Measurements from ENCODE around the gene KREMEN1. TPM values are rescaled to one million over a fixed set of nuclear protein-coding genes. Genes with fewer than 3 reads are reported as not detected.

Gene KREMEN1
- total RNA-seq, 1 donor from 2014 or later: 24.6 TPM

GRCh38 chr22:29029202-29030000 is 43.4 kb upstream of the KREMEN1 start:
- no peak overlapping the region for H3K27ac ChIP-seq

GRCh38 chr22:29030016-29030617 is 42.7 kb upstream of the KREMEN1 start:
- Histone ChIP-seq H3K27ac (peak overlapping the region; percentile 91), H3K4me1 (peaks cover 32% of the 10 kb centered on the region), H3K4me3 (peak overlapping the region; percentile 38 to 50), H3K27me3 (no peaks in the 10 kb centered on the region), H3K9me3 (no peaks in the 10 kb centered on the region), H3K36me3 (no peaks in the 10 kb centered on the region)
- intact Hi-C loops (cut with DNase I): no loop called here
- DNase-seq (ENCODE audit: extremely low spot score in 2 of 2): no peak
- no peak for TF ChIP-seq POLR2AphosphoS5 (IDR thresholded peaks at IDR 0.05; ENCODE audit: insufficient read depth in 1 of 2, low read depth in 1 of 2)
- TF ChIP-seq CTCF (IDR thresholded peaks at IDR 0.05): no peak
- TF ChIP-seq POLR2A (IDR thresholded peaks at IDR 0.05): no peak

More at GRCh38 chr22:29029202-29030000, 43.4 kb upstream of the KREMEN1 start:
- TF ChIP-seq POLR2A (IDR thresholded peaks at IDR 0.05) (no peak), CTCF (IDR thresholded peaks at IDR 0.05) (no peak), POLR2AphosphoS5 (IDR thresholded peaks at IDR 0.05; ENCODE audit: insufficient read depth in 1 of 2, low read depth in 1 of 2) (no peak)
- no peak overlapping the region for H3K4me3 ChIP-seq
- H3K9me3 ChIP-seq: no peaks in the 10 kb centered on the region
- H3K36me3 ChIP-seq: no peaks in the 10 kb centered on the region
- intact Hi-C loops (cut with DNase I): no loop called here
- H3K4me1 ChIP-seq: peaks cover 32% of the 10 kb centered on the region
- no peak for DNase-seq (ENCODE audit: extremely low spot score in 2 of 2)
- H3K27me3 ChIP-seq: no peaks in the 10 kb centered on the region

GRCh38 chr22:29030618-29031226 is 42.1 kb upstream of the KREMEN1 start:
- Histone ChIP-seq H3K36me3 (no peaks in the 10 kb centered on the region), H3K27me3 (no peaks in the 10 kb centered on the region), H3K27ac (peak overlapping the region; percentile 91), H3K4me3 (peak overlapping the region; percentile 38 to 50), H3K4me1 (peaks cover 32% of the 10 kb centered on the region), H3K9me3 (no peaks in the 10 kb centered on the region)
- intact Hi-C loops (cut with DNase I): no loop called here
- TF ChIP-seq POLR2AphosphoS5 (IDR thresholded peaks at IDR 0.05; ENCODE audit: insufficient read depth in 1 of 2, low read depth in 1 of 2) (no peak), CTCF (IDR thresholded peaks at IDR 0.05) (no peak), POLR2A (IDR thresholded peaks at IDR 0.05) (no peak)
- DNase-seq (ENCODE audit: extremely low spot score in 2 of 2): no peak

GRCh38 chr22:29031227-29032011 is 41.4 kb upstream of the KREMEN1 start:
- no peaks in the 10 kb centered on the region for H3K36me3 ChIP-seq
- H3K9me3 ChIP-seq: no peaks in the 10 kb centered on the region
- no peak for DNase-seq (ENCODE audit: extremely low spot score in 2 of 2)
- intact Hi-C loops (cut with DNase I): no loop called here
- peak overlapping the region; percentile 38 to 50 for H3K4me3 ChIP-seq
- H3K27me3 ChIP-seq: no peaks in the 10 kb centered on the region
- TF ChIP-seq POLR2A (IDR thresholded peaks at IDR 0.05) (no peak), POLR2AphosphoS5 (IDR thresholded peaks at IDR 0.05; ENCODE audit: insufficient read depth in 1 of 2, low read depth in 1 of 2) (peak; percentile 60 to 64), CTCF (IDR thresholded peaks at IDR 0.05) (peak in 1 of 3 experiments; percentile 7)
- peak overlapping the region; percentile 91 for H3K27ac ChIP-seq
- H3K4me1 ChIP-seq: peaks cover 32% of the 10 kb centered on the region
